ENCODE data around the gene TMEM115.

DNA sequence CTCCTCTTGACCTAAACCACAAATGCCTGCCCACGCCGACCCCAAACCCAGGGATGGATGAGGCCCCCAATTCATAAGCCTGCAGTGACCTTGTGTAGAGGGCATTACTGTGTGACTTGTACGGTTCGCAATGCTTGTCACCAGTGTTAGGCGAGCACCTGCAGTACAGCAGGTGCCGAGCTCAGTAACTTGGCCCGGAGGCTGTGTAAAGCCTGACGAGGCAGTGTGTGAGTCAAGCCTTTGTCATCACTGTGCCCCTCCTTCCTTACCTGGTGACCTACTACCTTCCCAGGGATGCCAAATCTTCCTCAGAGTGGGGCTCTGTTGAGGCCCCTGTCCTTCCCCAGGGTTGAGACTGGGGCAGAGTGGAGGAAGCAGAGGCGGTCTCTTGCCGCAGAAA is 37.2 kb upstream of the TMEM115 start:
- TF ChIP-seq POLR2A (IDR thresholded peaks at IDR 0.05; ENCODE audit: low read depth, low read length), result no peak
- no peak for TF ChIP-seq CTCF (conservative IDR thresholded peaks at IDR 0.05; ENCODE audit: low read depth, low read length)
- TF ChIP-seq CEBPB (IDR thresholded peaks at IDR 0.05; ENCODE audit: low read depth, low read length), result no peak
- TF ChIP-seq BHLHE40 (IDR thresholded peaks at IDR 0.05; ENCODE audit: low read depth, low read length), result no peak
- no peak for TF ChIP-seq MAFK (IDR thresholded peaks at IDR 0.05; ENCODE audit: low read depth, low read length)
- no peak for TF ChIP-seq FOS (IDR thresholded peaks at IDR 0.05; ENCODE audit: low read depth, low read length)
- TF ChIP-seq USF2 (IDR thresholded peaks at IDR 0.05; ENCODE audit: low read depth, low read length), result no peak
- TF ChIP-seq CHD1 (IDR thresholded peaks at IDR 0.05; ENCODE audit: low read depth, low read length), result no peak
- no peak for TF ChIP-seq RCOR1 (IDR thresholded peaks at IDR 0.05; ENCODE audit: insufficient replicate concordance, low read length)
- TF ChIP-seq RFX5 (IDR thresholded peaks at IDR 0.05; ENCODE audit: low read depth, low read length), result no peak
- no peak for TF ChIP-seq MAZ (IDR thresholded peaks at IDR 0.05; ENCODE audit: borderline replicate concordance, low read depth, low read length)
- no peak for TF ChIP-seq RAD21 (IDR thresholded peaks at IDR 0.05; ENCODE audit: low read length)
